ENCODE results near the gene BBS10. TPM values are rescaled to one million over a fixed set of nuclear protein-coding genes. Genes with fewer than 3 reads are reported as not detected.

BBS10 gene
- total and polyA plus RNA-seq, 2 of the 8 experiments (the other 6 are each of a cell fraction or from before 2014, with no cell fraction given): 4.4 to 9.2 TPM

DNA sequence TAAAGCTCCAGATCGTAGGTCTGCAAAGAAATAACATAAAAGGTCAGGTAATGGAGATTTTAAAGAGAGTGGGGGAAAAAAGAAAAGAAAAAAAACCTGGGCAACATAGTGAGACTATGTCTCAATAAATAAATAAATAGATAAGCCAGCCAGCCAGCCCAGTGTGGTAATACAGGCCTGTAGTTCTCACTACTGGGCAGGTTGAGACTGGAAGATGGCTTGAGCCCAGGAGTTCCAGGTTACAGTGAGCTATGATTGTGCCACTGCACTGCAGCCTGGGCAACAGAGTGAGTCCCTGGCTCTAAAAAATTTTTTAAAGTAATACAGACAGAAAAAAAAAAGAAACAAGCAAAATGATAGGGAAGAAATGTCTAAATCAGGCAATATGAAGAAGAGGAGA lies 43.2 kb upstream of the BBS10 start:
- no peak overlapping the region for H3K56ac ChIP-seq (replicated peaks; ENCODE audit: insufficient read length, low read depth, low read length)
- ChIA-PET CTCF (ENCODE audit: partially characterized antibody) (interaction anchor here (0.7 to 1.4 kb wide), 2 partner anchors 16 to 1557 kb away, joined by 3 to 4 read pairs; no protein-coding TSS in a partner anchor), POLR2A (ENCODE audit: partially characterized antibody) (no interaction called here)
- H3K36me3 ChIP-seq (ENCODE audit: control insufficient read depth in 2 of 4, insufficient read depth in 4 of 4, low read length in 3 of 4): peaks cover 0 to 20% (median 6%) of the 10 kb centered on the region in 4 experiments; a peak in 3 of 8 replicates
- H3K4me2 ChIP-seq (ENCODE audit: insufficient read depth in 1 of 2, low read depth in 2 of 2, low read length in 2 of 2): no peak overlapping the region
- 85% methylated on average over 1 of the region's 1 CpG; no CpG with 5 or more reads in 1 of the 2 experiments for WGBS, 2 experiments (ENCODE audit: extremely low coverage in 1 of 2, insufficient coverage in 1 of 2, insufficient read length in 1 of 2, insufficient replicate concordance in 2 of 2, low coverage in 1 of 2, low lambda C conversion rate in 2 of 2, missing lambda C conversion rate in 1 of 2)
- no peak overlapping the region for H3K18ac ChIP-seq (ENCODE audit: extremely low read depth, low read length)
- H2BK5ac ChIP-seq (ENCODE audit: low read depth, low read length): no peak overlapping the region
- no peak overlapping the region for H3K4me3 ChIP-seq (ENCODE audit: extremely low read depth in 1 of 4, insufficient read depth in 2 of 4, low read depth in 3 of 4, low read length in 4 of 4)
- no peak overlapping the region for H4K8ac ChIP-seq (ENCODE audit: extremely low read depth, insufficient read depth, low read length)
- no peak overlapping the region for H3K14ac ChIP-seq (ENCODE audit: insufficient read length)
- H2AFZ ChIP-seq (ENCODE audit: low read length): no peak overlapping the region
- no peak overlapping the region for H2BK12ac ChIP-seq (ENCODE audit: low read depth, low read length)
- no peaks in the 10 kb centered on the region for H3K79me2 ChIP-seq (ENCODE audit: control insufficient read depth in 1 of 2, insufficient read depth in 2 of 2, low read length in 2 of 2)
- no peak overlapping the region for H3K23ac ChIP-seq (ENCODE audit: insufficient read length)
- no peaks in the 10 kb centered on the region for H4K20me1 ChIP-seq (replicated peaks in 1 of 2; ENCODE audit: control insufficient read depth in 1 of 2, insufficient read depth in 2 of 2, low read length in 2 of 2)
- no peak overlapping the region for H2BK120ac ChIP-seq (replicated peaks; ENCODE audit: low read depth, low read length)
- H2BK15ac ChIP-seq (ENCODE audit: low read length): no peak overlapping the region
- no peak overlapping the region for H3K9ac ChIP-seq (replicated peaks in 1 of 4; ENCODE audit: extremely low read depth in 1 of 4, low read depth in 3 of 4, low read length in 3 of 4)
- H3K27ac ChIP-seq (ENCODE audit: low read depth, low read length): no peak overlapping the region
- H3K23me2 ChIP-seq (ENCODE audit: low read depth, low read length): no peaks in the 10 kb centered on the region
- no peaks in the 10 kb centered on the region; the same call in 1 of the 2 replicates for H3K79me1 ChIP-seq (ENCODE audit: low read depth, low read length)
- FAIRE-seq: no peak
- no peaks in the 10 kb centered on the region for H3K27me3 ChIP-seq (replicated peaks in 1 of 4; ENCODE audit: control insufficient read depth in 3 of 4, extremely low read depth in 1 of 4, insufficient read depth in 3 of 4, low read length in 3 of 4)
- H4K91ac ChIP-seq (replicated peaks; ENCODE audit: insufficient read length, low read length): no peak overlapping the region
- H3K9me3 ChIP-seq (ENCODE audit: insufficient read depth in 2 of 2, low read depth in 1 of 2, low read length in 1 of 2): no peaks in the 10 kb centered on the region
- H3K4ac ChIP-seq (replicated peaks; ENCODE audit: insufficient read length, low read depth, low read length): no peak overlapping the region
- H4K5ac ChIP-seq (ENCODE audit: insufficient read length, low read depth, low read length): no peak overlapping the region
- H2BK20ac ChIP-seq (ENCODE audit: low read length): no peak overlapping the region
- no peaks in the 10 kb centered on the region for H3K4me1 ChIP-seq (replicated peaks in 1 of 4; ENCODE audit: control insufficient read depth in 3 of 4, insufficient read depth in 4 of 4, low read length in 3 of 4)
- no peak overlapping the region for H2AK5ac ChIP-seq (ENCODE audit: low read depth, low read length)
- no peak for DNase-seq (ENCODE audit: low read depth in 1 of 2, low spot score in 2 of 2)
- TF ChIP-seq EZH2 (IDR thresholded peaks at IDR 0.05; ENCODE audit: low read depth, low read length, severe bottlenecking) (no peak), BACH1 (IDR thresholded peaks at IDR 0.05; ENCODE audit: low read length) (no peak), SIRT6 (IDR thresholded peaks at IDR 0.05; ENCODE audit: low read length) (no peak), CTBP2 (IDR thresholded peaks at IDR 0.05; ENCODE audit: borderline replicate concordance, insufficient read depth, insufficient read length, low read length) (no peak), TCF12 (IDR thresholded peaks at IDR 0.05; ENCODE audit: low read depth, low read length) (no peak), CHD2 (IDR thresholded peaks at IDR 0.05; ENCODE audit: low read length) (no peak), TBP (IDR thresholded peaks at IDR 0.05; ENCODE audit: low read depth, low read length) (no peak), POLR2AphosphoS5 (IDR thresholded peaks at IDR 0.05; ENCODE audit: low read depth, low read length) (no peak), NRF1 (IDR thresholded peaks at IDR 0.05; ENCODE audit: low read depth, low read length) (no peak), JUN (IDR thresholded peaks at IDR 0.05; ENCODE audit: low read depth, low read length) (no peak)
- TF ChIP-seq, protein P1, sequence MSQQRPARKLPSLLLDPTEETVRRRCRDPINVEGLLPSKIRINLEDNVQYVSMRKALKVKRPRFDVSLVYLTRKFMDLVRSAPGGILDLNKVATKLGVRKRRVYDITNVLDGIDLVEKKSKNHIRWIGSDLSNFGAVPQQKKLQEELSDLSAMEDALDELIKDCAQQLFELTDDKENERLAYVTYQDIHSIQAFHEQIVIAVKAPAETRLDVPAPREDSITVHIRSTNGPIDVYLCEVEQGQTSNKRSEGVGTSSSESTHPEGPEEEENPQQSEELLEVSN (IDR thresholded peaks at IDR 0.05): no peak
- TF ChIP-seq, protein P2, sequence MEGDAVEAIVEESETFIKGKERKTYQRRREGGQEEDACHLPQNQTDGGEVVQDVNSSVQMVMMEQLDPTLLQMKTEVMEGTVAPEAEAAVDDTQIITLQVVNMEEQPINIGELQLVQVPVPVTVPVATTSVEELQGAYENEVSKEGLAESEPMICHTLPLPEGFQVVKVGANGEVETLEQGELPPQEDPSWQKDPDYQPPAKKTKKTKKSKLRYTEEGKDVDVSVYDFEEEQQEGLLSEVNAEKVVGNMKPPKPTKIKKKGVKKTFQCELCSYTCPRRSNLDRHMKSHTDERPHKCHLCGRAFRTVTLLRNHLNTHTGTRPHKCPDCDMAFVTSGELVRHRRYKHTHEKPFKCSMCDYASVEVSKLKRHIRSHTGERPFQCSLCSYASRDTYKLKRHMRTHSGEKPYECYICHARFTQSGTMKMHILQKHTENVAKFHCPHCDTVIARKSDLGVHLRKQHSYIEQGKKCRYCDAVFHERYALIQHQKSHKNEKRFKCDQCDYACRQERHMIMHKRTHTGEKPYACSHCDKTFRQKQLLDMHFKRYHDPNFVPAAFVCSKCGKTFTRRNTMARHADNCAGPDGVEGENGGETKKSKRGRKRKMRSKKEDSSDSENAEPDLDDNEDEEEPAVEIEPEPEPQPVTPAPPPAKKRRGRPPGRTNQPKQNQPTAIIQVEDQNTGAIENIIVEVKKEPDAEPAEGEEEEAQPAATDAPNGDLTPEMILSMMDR (IDR thresholded peaks at IDR 0.05; ENCODE audit: control extremely low read depth in 1 of 3, insufficient read depth in 1 of 3, low read depth in 1 of 3, low read length in 3 of 3): no peak

All from H1 (cell line).